ENCODE data around the gene NID1.
A peak's percentile ranks its signal among the peaks of the same experiment; 100 is the strongest.
"Not testable (repeated sequence)": the region's sequence is repeated elsewhere in the genome, so short reads cannot be mapped to it uniquely, and the experiment has no call there.

NID1 gene

DNA sequence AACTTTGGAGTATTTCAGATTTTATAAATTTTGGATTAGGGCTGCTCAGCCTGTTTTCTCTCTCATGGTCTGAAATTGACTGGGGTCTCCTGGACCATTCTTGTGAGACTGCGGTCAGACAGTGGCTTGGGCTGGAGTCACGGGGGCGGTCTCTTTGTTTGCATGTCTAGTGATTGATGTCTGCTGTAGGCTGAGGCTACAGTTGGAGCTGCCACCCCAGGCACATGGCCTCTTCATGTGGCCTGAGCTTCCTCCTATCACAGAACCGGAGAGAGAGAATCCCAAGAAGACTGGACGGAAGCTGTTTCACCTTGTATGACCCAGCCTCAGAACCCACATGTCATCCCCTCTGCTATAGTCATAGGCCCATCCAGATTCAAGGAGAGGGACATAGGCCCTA, 96.1 kb downstream of the NID1 start:
- no peak for DNase-seq (ENCODE audit: low read depth)

DNA sequence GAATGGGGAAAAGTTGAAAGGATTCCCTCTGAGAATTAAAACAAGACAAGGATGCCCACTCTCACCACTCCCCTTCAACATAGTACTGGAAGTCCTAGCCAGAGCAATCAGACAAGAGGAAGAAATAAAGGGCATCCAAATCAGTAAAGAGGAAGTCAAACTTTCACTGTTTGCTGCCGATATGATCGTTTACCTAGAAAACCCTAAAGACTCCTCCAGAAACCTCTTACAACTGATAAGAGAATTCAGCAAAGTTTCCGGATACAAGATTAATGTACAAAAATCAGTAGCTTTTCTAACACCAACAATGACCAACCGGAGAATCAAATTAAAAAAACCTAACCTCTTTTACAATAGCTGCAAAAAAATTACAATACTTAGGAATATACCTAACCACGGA, 98.8 kb downstream of the NID1 start:
- DNase-seq (ENCODE audit: low read depth) = not testable (repeated sequence)

DNA sequence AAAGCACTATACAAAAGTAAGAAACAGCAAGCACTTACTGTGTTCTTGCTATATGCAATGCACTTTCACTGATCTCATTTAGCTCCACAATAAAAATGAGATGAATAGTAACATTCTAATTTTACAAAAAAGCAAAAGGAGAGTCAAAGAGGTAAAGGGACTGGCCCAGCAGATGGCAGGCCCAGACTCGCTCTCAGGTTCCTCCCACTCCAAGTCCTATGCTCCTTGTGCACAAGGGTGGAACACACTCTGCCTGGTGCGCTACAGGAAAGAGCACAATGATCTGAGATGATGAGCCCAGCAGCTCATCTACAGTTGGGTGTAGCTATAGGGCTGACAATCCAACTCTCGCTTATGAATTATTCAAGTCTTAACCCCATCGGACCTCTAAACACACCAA, 104.1 kb downstream of the NID1 start:
- DNase-seq (ENCODE audit: low read depth) = no peak

DNA sequence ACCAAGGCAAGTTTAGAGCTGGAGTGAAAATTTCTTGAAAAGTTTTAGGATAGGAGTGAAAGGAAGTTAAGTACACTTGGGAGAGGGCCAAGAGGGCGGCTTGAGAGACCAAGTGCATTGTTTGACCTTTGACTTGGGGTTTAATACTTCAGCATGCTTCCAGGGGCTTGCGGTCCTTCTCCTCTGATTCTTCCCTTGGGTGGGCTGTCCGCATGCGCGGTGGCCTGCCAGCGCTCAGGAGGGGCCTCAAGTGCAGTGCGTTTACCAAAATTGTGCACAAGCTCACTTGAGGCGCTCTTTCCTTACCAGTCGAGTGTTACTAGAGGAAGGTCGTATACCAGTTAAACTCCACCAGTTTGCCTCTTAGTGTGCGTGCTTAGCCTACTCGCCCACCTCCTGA, 106.9 kb downstream of the NID1 start:
- DNase-seq (ENCODE audit: low read depth) = no peak

DNA sequence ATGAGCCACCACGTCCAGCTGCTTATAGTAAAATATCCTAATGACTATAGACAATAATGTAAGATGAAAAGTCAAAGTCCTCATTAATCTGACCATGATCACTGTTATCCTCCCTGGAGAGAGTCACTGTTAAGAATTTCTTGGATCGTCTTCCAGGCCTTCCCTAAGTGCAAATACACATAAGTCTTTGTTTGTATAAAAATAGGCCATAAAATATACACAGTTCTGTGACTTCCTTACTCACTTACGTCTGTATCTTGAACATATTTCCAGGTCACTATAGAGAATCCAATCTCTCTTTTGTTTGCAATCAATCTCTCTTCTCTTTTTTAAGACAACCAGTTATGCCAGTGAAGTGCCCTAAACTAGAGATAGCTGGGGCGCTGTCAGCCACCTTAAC, 109.1 kb downstream of the NID1 start:
- no peak for DNase-seq (ENCODE audit: low read depth)

DNA sequence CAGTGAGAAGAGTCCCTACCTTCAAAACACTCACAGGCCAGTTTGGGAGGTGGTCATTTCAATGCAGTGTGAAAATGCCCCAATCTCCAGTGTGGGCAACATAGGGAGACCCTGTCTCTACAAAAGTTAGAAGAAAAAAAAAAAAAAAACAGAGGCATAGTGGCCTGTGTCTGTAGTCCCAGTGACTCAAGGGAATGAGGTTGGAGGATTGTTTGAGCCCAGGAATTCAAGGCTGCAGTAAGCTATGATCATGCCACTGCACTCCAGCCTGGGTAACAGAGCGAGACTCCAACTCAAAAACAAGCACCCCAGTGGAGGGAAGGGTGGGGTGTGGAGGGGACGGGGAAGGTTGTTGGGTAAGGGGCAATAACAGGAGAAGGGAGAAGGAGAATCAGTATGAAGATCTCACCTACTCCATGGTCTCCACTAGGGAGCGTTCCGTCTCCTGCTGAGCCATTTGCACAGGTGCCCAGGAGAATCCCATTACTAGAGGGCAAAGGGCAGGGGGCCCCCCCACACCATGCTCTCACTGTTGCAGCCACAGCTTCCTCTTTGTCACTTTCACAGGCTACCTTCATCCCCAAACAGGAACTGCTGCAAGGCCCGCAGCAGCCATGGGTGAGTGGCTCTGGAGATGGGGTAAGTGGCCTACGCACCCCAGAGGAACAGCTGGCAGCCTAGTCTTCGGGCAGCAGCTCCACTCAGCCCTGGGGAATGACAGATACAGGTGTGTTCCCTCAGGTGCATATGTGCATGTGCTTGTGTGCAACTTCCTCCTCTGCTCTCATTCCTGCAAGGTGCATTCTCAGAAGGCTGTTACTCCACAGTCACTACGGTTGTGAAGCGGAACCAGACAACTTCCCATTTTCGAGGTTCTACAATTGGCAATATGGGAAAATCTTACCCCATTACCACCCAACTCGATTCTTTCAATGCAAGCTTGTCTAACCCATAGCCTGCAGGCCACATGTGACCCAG, 110.3 kb downstream of the NID1 start:
- no peak for DNase-seq (ENCODE audit: low read depth)

DNA sequence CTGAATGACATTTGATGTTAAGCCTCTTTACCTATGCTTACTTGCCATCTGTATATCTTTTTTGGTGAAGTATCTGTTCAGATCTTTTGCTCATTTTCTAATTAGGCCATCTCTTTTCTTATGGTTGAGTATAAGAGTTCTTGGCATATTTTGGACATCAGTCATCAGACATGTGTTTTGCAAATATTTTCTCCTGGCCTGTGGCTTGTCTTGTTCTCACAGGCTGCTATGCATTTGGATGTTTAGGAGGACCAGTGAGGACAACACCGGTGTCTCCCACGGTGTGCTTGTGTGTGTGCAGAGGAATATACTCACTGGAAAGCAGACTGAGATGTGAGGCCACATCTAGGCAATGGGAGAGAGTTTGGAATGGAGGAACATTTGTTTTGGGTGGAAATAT, 111.1 kb downstream of the NID1 start:
- peak; percentile 78 for DNase-seq (ENCODE audit: low read depth)

DNA sequence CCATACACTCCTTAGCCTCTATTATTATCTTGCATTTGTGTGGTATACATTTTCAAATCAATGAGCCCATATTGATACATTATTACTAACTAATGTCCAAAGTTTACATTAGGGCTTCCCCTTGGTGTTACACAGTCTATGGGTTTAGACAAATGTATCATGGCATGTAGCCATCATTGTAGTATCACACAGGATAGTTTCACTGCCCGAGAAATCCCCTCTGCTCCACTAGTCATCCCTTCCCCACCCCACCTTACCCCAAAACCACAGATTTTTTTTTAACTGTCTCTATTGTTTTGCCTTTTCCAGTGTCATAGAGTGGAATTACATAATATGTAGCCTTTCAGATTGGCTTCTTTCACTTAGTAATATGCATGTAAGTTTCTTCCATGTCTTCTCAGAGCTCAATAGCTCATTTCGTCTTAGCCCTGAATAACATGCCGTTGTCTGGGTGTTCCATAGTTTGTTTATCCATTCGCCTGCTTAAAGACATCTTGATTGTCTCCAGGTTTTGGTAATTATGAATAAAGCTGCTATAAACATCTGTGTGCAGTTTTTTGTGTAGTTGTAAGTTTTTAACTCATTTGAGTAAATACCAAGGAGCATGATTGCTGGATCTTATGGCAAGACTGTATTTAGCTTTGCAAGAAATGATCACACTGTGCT, 111.8 kb downstream of the NID1 start:
- DNase-seq (ENCODE audit: low read depth) = no peak

DNA sequence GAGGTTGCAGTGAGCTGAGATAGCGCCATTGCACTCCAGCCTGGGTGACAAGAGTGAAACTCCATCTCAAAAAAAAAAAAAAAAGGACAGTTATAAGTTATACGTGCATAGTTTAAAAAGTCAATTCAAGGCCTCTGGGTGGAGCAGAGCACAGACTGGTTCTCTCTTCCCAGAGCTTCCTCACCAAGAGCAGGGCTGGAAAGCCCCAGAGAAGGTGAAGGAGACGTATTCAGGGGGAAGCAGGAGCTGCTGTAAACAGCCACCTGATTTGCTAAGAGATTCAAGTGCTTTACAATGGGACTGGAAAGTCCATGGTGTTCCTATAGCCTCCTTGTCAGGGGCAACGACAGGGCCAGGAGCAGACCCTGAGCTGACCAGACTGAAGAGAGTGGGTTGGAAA, 113.2 kb downstream of the NID1 start:
- no peak for DNase-seq (ENCODE audit: low read depth)

DNA sequence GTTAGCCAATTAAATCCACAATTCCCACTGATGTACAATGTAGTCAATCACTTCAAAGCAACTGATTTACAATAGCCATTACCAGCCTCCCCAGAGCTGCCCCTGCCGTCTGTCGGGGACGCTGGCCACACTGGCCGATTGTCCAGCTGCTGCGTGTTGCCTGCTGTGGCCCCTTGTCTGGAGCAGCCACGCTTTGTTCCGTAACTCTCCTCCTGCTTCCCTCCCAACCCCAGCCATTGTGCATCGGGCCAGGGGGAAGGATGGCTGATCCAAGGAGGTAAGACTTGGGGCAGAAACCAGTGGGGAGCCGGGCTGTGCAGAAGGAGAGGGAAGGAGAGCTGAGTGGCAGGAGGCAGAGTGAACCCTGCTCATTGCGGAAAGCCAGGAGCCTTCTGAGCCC, 114.6 kb downstream of the NID1 start:
- DNase-seq (ENCODE audit: low read depth) = no peak

DNA sequence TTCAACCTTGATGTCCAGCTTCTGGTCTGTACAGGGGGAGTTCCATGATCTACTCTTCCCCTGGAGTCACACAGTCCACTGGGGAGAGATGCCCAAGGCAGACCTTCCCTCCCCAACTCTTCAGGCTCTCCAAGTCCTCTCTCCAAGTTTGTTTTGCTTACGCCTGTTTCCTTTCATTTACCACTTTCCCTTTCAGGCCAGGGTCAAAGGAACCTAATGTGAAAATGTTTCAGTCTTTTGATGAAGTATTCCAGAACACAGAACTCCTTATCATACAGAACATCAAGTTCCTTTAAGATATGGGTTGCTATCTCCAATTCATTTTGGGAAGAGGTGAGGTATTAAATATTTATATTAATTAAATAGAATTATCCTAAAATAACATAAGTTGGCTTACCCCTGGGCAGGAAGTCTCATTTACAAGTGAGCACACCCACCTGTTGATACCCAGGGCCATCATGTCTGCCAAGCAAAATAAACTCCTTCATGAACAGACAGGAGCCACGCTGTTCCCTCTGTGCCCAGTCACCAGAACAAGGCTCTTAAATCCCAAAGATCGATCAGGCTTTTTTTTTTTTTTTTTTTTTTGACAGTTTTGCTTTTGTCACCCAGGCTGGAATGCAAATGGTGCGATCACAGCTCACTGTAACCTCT, 116.0 kb downstream of the NID1 start:
- DNase-seq (ENCODE audit: low read depth) = no peak

DNA sequence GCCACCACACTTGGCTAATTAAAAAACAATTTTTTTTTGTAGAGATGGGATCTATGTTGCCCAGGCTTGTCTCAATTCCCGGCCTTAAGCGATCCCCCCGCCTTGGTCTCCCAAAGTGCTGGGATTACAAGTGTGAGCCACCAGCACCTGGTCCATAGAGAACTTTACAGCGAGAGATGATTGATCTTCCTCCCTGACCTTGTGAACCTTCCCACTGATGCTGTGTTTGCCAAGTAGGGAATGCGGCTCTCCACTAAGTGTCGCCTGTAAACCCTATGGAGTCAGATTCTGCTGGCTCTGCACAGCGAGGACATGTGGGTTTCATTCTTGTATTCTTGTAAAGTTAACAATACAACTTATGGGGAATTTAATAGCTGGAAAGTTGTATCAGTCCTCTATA, 116.9 kb downstream of the NID1 start:
- DNase-seq (ENCODE audit: low read depth) = no peak

DNA sequence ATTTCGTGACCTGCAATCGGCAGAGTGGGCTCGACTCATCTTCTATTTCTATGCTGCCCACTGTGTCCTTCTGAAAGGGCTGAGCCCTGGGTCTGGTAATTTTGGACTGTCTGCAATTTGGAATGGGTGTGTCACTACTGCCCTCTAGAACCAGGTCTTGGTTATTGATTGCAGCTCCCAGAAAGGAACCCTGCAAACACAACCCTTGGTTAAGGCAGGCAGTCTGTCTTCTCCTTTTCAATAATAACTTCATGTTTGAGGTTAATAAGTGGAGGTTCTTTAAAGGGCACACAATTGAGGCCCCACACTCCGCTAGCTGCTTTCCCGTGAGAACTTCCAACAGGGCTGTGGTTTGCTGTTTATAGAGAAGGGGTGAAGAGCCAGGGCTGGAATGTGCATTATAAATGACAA, 118.3 kb downstream of the NID1 start:
- peak; percentile 47 for DNase-seq (ENCODE audit: low read depth)

DNA sequence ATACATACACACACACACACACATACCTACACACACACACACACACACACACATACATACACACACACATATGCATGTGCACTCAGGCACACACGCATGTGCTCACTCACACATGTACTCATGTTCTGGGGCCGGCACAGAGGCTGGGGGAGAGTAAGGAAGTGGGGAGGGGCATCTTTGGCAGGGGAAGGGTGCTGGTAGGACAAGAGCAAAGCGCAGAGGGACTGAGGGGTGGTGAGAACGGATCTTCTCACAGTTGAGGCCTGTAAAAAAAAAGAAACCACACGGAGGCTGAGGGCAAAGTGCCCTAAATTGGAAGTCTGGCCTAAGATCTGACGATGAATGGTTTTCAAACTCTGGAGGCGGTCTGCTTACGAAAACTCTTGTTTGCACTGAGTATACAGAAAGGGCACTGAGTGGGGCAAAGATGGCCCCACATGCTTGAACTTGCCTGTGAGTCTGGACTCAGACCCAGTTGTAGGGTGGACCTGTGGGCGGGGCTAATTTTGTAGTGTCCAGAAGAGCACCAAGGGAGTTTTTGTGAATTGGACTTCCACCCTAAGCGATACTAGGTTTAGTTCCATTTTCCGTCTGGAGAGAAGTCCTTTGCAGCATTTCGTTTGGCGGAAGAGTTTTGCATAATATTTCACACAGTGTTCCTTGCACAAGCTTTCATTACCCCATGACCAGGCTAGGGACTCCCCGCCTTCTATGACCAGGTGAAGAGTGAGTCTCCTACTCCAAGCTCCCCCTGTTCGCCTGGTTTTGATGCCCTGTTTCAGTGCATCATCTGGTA, 118.9 kb downstream of the NID1 start:
- no peak for DNase-seq (ENCODE audit: low read depth)

DNA sequence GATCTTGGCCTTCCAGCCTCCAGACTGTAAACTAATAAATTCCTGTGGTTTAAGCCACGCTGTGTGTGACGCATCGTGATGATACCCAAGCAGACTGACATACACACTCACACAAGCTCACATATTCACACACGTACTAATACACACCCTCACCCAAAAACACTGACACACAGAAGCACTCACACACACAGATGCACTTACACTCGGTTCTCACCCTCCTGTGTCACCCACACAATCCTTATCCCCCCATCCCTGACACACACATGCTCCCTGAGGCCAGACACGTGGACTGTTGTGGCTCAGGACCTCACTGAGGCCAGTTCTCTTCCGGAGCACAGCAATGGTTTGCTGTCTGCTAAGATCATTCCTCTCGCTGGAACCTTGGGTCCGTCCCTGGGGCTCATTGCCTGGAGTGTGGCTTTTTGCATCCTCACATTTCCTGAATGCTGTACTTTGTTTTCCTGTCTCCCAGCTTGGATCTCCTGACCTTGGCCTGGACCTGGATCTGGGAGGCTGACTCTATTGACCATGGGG, 121.2 kb downstream of the NID1 start:
- DNase-seq (ENCODE audit: low read depth) = peak; percentile 89

DNA sequence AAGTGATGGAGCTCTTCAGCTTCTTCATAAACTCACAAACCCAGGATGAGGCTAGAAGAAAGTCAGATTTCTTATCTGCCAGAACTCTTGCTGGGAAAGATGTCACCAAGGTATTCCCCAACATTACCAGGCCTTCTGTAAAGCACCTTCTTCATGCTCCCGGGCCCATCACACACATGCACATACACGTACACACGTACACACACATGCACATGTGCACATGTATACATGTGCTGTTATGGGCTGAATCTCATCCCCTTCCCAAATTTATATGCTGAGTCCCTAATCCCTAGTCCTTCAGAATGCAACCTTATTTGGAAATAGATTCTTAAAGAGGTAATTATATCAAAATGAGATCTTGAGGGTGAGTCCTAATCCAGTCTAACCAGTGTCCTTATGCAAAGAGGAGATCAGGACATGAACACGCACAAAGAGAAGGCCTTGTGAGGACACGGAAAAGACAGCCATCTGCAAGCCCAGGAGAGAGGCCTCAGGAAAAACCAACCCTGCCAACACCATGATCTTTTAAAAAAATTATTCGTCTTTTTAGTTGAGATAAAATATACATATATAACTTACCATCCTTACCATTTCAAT, 121.8 kb downstream of the NID1 start:
- DNase-seq (ENCODE audit: low read depth) = no peak

DNA sequence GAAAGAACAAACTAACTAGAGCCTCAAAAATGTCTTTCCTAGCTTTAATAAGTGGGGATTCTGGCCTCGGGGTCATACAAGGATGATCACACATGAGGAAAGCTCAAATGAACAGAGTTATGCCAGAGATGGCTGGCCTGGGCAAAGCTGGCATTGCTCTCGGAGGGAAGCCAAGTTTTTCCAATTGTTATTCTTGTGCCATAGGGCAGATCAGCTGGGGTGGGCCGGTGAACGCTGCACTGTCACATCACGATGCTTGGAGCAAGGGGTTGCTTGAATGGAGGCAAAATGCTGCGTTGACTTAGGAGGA, 122.3 kb downstream of the NID1 start:
- DNase-seq (ENCODE audit: low read depth) = no peak

DNA sequence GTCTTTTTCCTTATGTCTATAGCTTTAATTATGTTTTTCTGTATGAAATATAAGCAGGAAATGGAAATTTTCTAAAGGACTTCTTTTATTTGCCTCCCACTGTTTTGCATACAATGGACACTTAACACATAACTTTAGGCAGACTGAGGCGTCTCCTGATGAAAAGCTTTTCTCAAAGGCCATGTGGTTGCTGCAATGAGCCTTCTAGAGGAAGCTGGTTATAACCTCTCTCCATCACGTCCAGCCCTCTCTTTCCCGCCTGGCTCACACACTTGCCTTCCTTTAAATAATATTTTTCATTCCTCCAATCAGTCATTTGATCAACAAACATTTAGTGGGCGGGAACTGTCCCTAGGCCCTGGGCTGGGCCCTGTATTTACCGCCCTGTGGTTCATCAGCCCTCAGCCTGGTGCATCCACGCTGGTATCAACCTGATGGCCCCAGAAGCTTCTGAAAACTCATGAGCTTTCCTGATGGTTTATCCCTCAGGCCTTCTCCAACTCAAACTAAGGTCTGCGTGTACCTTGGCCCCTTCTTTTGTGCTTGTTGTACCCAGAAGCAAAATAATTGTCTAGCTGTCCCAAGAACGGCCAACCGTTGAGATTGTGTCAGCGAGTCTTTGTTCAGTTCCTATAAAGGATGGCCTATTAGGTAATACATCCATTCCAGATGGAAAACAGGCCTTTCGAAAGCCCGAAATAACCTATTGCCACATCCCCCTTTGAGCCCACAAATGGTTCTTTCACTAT, 122.8 kb downstream of the NID1 start:
- peak; percentile 85 for DNase-seq (ENCODE audit: low read depth)

DNA sequence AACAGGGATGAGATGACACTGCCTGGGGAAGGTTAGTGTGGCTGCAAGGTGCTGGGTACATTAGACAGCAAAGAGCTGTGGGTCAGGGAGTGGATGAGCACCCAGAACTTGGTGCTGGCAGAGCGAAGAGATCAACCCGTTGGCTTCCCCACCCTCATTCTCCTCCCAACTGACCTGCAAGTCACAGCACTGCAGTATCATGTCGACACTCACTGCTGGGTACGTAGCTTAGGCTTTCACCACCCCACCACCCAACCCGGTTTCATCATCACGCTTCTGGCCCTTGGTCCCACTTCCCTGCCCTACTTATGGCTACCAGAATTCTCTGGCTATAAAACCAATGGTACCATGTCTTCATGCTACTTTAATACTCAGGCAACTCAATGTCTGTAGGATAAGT, 124.6 kb downstream of the NID1 start:
- no peak for DNase-seq (ENCODE audit: low read depth)

DNA sequence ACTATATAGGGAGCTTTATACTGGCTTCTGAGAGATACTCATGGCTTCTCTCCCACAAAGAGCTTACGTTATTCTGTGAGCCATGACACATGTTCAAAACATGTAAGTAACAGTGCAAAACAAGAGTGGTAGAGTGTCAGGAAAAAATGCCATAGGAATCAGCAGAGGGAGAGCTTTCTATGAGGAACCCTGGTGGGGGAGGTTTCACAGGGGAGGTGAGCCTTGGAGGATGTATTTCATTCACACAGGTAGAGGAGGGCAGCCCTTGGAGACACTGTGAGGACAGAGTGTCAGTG, 125.5 kb downstream of the NID1 start:
- no peak for DNase-seq (ENCODE audit: low read depth)
